ENCODE results near the gene HGFAC. TPM values are rescaled to one million over a fixed set of nuclear protein-coding genes. Genes with fewer than 3 reads are reported as not detected.
"Not testable (repeated sequence)": the region's sequence is repeated elsewhere in the genome, so short reads cannot be mapped to it uniquely, and the experiment has no call there.

HGFAC gene
- polyA plus RNA-seq, 3 donors, result 0.24 to 0.46 TPM; not detected in 1

GRCh38 chr4:3409571-3410091 lies 32.1 kb upstream of the HGFAC start:
- no peak overlapping the region for H3K27ac ChIP-seq (ENCODE audit: low read depth, low read length)
- WGBS, 3 donors, result 79 to 89% (median 82%) methylated on average over 15 of the region's 15 CpGs

GRCh38 chr4:3410401-3411135 lies 31.2 kb upstream of the HGFAC start:
- no peak overlapping the region for H3K27ac ChIP-seq (ENCODE audit: low read depth, low read length)
- WGBS, 3 donors, result 85 to 93% (median 92%) methylated on average over 22 of the region's 22 CpGs

- 96 to 97% (median 96%) methylated on average over 17 of the region's 17 CpGs for WGBS, 3 donors
- not testable (repeated sequence) for H3K27ac ChIP-seq (ENCODE audit: low read depth, low read length)
These were observed 30.6 kb upstream of the HGFAC start for GRCh38 chr4:3411190-3411589.

GRCh38 chr4:3411676-3412075 lies 30.1 kb upstream of the HGFAC start:
- WGBS, 3 donors, result 88 to 95% (median 91%) methylated on average over 17 of the region's 17 CpGs

GRCh38 chr4:3412257-3413020 lies 29.3 kb upstream of the HGFAC start:
- WGBS, 3 donors, result 85 to 88% (median 87%) methylated on average over 18 to 24 of the region's 24 CpGs

More at GRCh38 chr4:3411676-3412075, 30.1 kb upstream of the HGFAC start:
- H3K27ac ChIP-seq (ENCODE audit: low read depth, low read length), result no peak overlapping the region

GRCh38 chr4:3413217-3413671 lies 28.5 kb upstream of the HGFAC start:
- WGBS, 3 donors, result 93 to 96% (median 95%) methylated on average over 29 of the region's 29 CpGs
- H3K27ac ChIP-seq (ENCODE audit: low read depth, low read length), result no peak overlapping the region

More at GRCh38 chr4:3412257-3413020, 29.3 kb upstream of the HGFAC start:
- no peak overlapping the region for H3K27ac ChIP-seq (ENCODE audit: low read depth, low read length)

- no peak overlapping the region for H3K27ac ChIP-seq (ENCODE audit: low read depth, low read length)
- 91 to 95% (median 94%) methylated on average over 30 to 32 of the region's 32 CpGs for WGBS, 3 donors
These were observed 27.9 kb upstream of the HGFAC start for GRCh38 chr4:3413675-3414420.

GRCh38 chr4:3414421-3415279 lies 27.1 kb upstream of the HGFAC start:
- WGBS, 3 donors, result 77 to 92% (median 86%) methylated on average over 36 to 37 of the region's 37 CpGs
- H3K27ac ChIP-seq (ENCODE audit: low read depth, low read length), result no peak overlapping the region

GRCh38 chr4:3415471-3416141 lies 26.2 kb upstream of the HGFAC start:
- H3K27ac ChIP-seq (ENCODE audit: low read depth, low read length), result no peak overlapping the region
- 81 to 92% (median 91%) methylated on average over 33 of the region's 33 CpGs for WGBS, 3 donors

- WGBS, 3 donors, result 91 to 92% (median 91%) methylated on average over 18 of the region's 18 CpGs
- H3K27ac ChIP-seq (ENCODE audit: low read depth, low read length), result no peak overlapping the region
These were observed 25.5 kb upstream of the HGFAC start for GRCh38 chr4:3416270-3416669.

GRCh38 chr4:3416821-3417221 lies 24.9 kb upstream of the HGFAC start:
- 96 to 99% (median 99%) methylated on average over 17 of the region's 17 CpGs for WGBS, 3 donors
- no peak overlapping the region for H3K27ac ChIP-seq (ENCODE audit: low read depth, low read length)

GRCh38 chr4:3417448-3417847 lies 24.3 kb upstream of the HGFAC start:
- no peak overlapping the region for H3K27ac ChIP-seq (ENCODE audit: low read depth, low read length)
- WGBS, 3 donors, result 93 to 95% (median 95%) methylated on average over 21 of the region's 21 CpGs

GRCh38 chr4:3418029-3418762 lies 23.6 kb upstream of the HGFAC start:
- H3K27ac ChIP-seq (ENCODE audit: low read depth, low read length), result no peak overlapping the region
- 86 to 90% (median 87%) methylated on average over 22 of the region's 22 CpGs for WGBS, 3 donors

- H3K27ac ChIP-seq (ENCODE audit: low read depth, low read length), result no peak overlapping the region
- 87 to 88% (median 88%) methylated on average over 15 of the region's 15 CpGs for WGBS, 3 donors
These were observed 21.7 kb upstream of the HGFAC start for GRCh38 chr4:3419836-3420605.

- 86 to 90% (median 88%) methylated on average over 12 of the region's 12 CpGs for WGBS, 3 donors
These were observed 21.2 kb upstream of the HGFAC start for GRCh38 chr4:3420606-3420955.

GRCh38 chr4:3420956-3421355 lies 20.8 kb upstream of the HGFAC start:
- H3K27ac ChIP-seq (ENCODE audit: low read depth, low read length), result no peak overlapping the region
- 86 to 92% (median 86%) methylated on average over 10 of the region's 10 CpGs for WGBS, 3 donors

More at GRCh38 chr4:3420606-3420955, 21.2 kb upstream of the HGFAC start:
- no peak overlapping the region for H3K27ac ChIP-seq (ENCODE audit: low read depth, low read length)
